CD4-positive, alpha-beta T cell (primary cell): ENCODE data around the gene SPOCK1. TPM values are rescaled to one million over a fixed set of nuclear protein-coding genes. Genes with fewer than 3 reads are reported as not detected.

Experiments used
- ATAC-seq: fragments of 200-7000 bp; cut with Tn5 transposase; one replicate; pipeline ENCODE4 v1.10.0; 2022; ENCODE audit warnings: mild to moderate bottlenecking; ENCODE audit not compliant: poor library complexity
- CTCF ChIA-PET: fragments of 350-600 bp; sonication (Branson Sonifier 250); formaldehyde crosslinking; loops from one replicate; lab custom pipeline; 2021; ENCODE audit warnings: antibody characterized with exemption, inconsistent platforms; lab: Charles Lee
- POLR2A ChIA-PET: fragments of 350-600 bp; sonication (Branson Sonifier 250); formaldehyde crosslinking; loops from one replicate; lab custom pipeline; 2021; ENCODE audit warnings: antibody characterized with exemption, inconsistent platforms; lab: Charles Lee
- DNase-seq, 14 experiments: peaks; one replicate each; pipeline ENCODE4 v3.0.0-alpha.2; 2013 to 2020; ENCODE audit warnings: mixed read lengths in 2 of 14
- H3K27ac ChIP-seq, 2 donors: one replicate each; pipeline versions ENCODE4 v1.5.1 to v1.7.0; 2013; ENCODE audit warnings: low read length in 2 of 2, low read depth in 1 of 2, mild to moderate bottlenecking in 1 of 2
- H3K27me3 ChIP-seq, 2 experiments: 1 replicate in 1 of 2; 2 replicates in 1 of 2; pipeline versions ENCODE4 v1.6.1 to v1.7.0; 2013; ENCODE audit warnings: low read length in 2 of 2, control low read depth in 1 of 2, mild to moderate bottlenecking in 1 of 2, moderate library complexity in 1 of 2; ENCODE audit not compliant: insufficient read depth in 2 of 2, control insufficient read depth in 1 of 2
- H3K36me3 ChIP-seq: one replicate; pipeline ENCODE4 v1.6.1; 2013; ENCODE audit warnings: low read length, control low read depth; ENCODE audit not compliant: insufficient read depth
- H3K4me1 ChIP-seq: one replicate; pipeline ENCODE4 v1.6.1; 2013; ENCODE audit warnings: low read length, control low read depth; ENCODE audit not compliant: insufficient read depth
- H3K4me3 ChIP-seq: one replicate; pipeline ENCODE4 v1.5.1; 2013; ENCODE audit warnings: mild to moderate bottlenecking, low read length, moderate library complexity
- H3K9me3 ChIP-seq, 2 experiments: 1 replicate in 1 of 2; 2 replicates in 1 of 2; pipeline versions ENCODE4 v1.6.1 to v1.7.0; 2013; ENCODE audit warnings: low read length in 2 of 2, mild to moderate bottlenecking in 2 of 2, control low read depth in 1 of 2, moderate library complexity in 1 of 2; ENCODE audit not compliant: control insufficient read depth in 1 of 2, insufficient read depth in 1 of 2
- H3K27ac Mint-ChIP-seq: one replicate; pipeline ENCODE4 v1.8.0; 2020; ENCODE audit warnings: mixed read lengths
- H3K27me3 Mint-ChIP-seq: one replicate; pipeline ENCODE4 v1.8.0; 2021; ENCODE audit warnings: mixed read lengths
- H3K36me3 Mint-ChIP-seq: one replicate; pipeline ENCODE4 v1.8.0; 2021; ENCODE audit warnings: low read depth, mixed read lengths
- H3K4me1 Mint-ChIP-seq: one replicate; pipeline ENCODE4 v1.8.0; 2021; ENCODE audit warnings: low read depth, mixed read lengths
- H3K4me3 Mint-ChIP-seq: one replicate; pipeline ENCODE4 v1.8.0; 2020; ENCODE audit warnings: mild to moderate bottlenecking, mixed read lengths
- H3K9me3 Mint-ChIP-seq: one replicate; pipeline ENCODE4 v1.8.0; 2020; ENCODE audit warnings: mixed read lengths
- CTCF ChIP-seq: fragments of 200-600 bp; IDR thresholded peaks from one replicate; pipeline ENCODE4 v1.8.0; 2022; ENCODE audit warnings: antibody characterized with exemption, mild to moderate bottlenecking
- intact Hi-C, 2 experiments: fragments of 100-400 bp; cut with DNase I in 1 of 2; cut with micrococcal nuclease in 1 of 2; formaldehyde crosslinking; loops; one replicate each; pipeline versions ENCODE4 v1.15.1 to v1.9.0; 2023 to 2025; cut with DNase I, micrococcal nuclease
- total RNA-seq, 174 experiments: library from RNA in 2 of 174; stranded (reverse) in 2 of 174; gene quantifications; one replicate each; pipeline ENCODE4 v1.2.3 and lab custom pipeline; 2021 to 2026

The SPOCK1 gene
- total RNA-seq, 2 experiments from 2014 or later: not detected

- H3K4me3 ChIP-seq: no peak overlapping the region
- no peak for TF ChIP-seq CTCF
- Mint-ChIP-seq H3K36me3 (no peaks in the 10 kb centered on the region), H3K4me3 (no peak overlapping the region), H3K27me3 (no peaks in the 10 kb centered on the region), H3K27ac (no peak overlapping the region), H3K9me3 (no peaks in the 10 kb centered on the region), H3K4me1 (no peaks in the 10 kb centered on the region)
- intact Hi-C loops: no loop called here
- H3K4me1 ChIP-seq: no peaks in the 10 kb centered on the region
- DNase-seq (no peak), ATAC-seq (no peak)
- ChIA-PET CTCF (interaction anchor here (0.6 kb wide), 2 partner anchors 9 to 12 kb away, joined by 3 read pairs; no protein-coding TSS in a partner anchor), POLR2A (no interaction called here)
- no peaks in the 10 kb centered on the region for H3K36me3 ChIP-seq
- no peak overlapping the region for H3K27ac ChIP-seq
- H3K27me3 ChIP-seq: no peaks in the 10 kb centered on the region
- H3K9me3 ChIP-seq: peaks cover 0 to 3% of the 10 kb centered on the region in 2 experiments
Observed at GRCh38 chr5:137088175-137088574, 411.0 kb downstream of the SPOCK1 start.

GRCh38 chr5:137086342-137086741 lies 412.8 kb downstream of the SPOCK1 start:
- Histone ChIP-seq H3K4me3 (no peak overlapping the region), H3K4me1 (no peaks in the 10 kb centered on the region), H3K27me3 (no peaks in the 10 kb centered on the region), H3K27ac (no peak overlapping the region), H3K9me3 (peaks cover 0 to 3% of the 10 kb centered on the region in 2 experiments), H3K36me3 (no peaks in the 10 kb centered on the region)
- no peak overlapping the region for H3K27ac Mint-ChIP-seq
- no peak for TF ChIP-seq CTCF
- H3K4me1 Mint-ChIP-seq: no peaks in the 10 kb centered on the region
- no peak for ATAC-seq
- no peaks in the 10 kb centered on the region for H3K9me3 Mint-ChIP-seq
- ChIA-PET POLR2A (no interaction called here), CTCF (no interaction called here)
- H3K27me3 Mint-ChIP-seq: no peaks in the 10 kb centered on the region
- no peaks in the 10 kb centered on the region for H3K36me3 Mint-ChIP-seq
- H3K4me3 Mint-ChIP-seq: no peak overlapping the region
- DNase-seq: no peak
- intact Hi-C loops: no loop called here

- Histone ChIP-seq H3K27ac (no peak overlapping the region), H3K4me1 (no peaks in the 10 kb centered on the region), H3K9me3 (peaks cover 0 to 3% of the 10 kb centered on the region in 2 experiments), H3K4me3 (no peak overlapping the region), H3K36me3 (no peaks in the 10 kb centered on the region), H3K27me3 (no peaks in the 10 kb centered on the region)
- ATAC-seq (no peak), DNase-seq (no peak)
- H3K27me3 Mint-ChIP-seq: peaks cover 3% of the 10 kb centered on the region
- ChIA-PET CTCF (no interaction called here), POLR2A (no interaction called here)
- TF ChIP-seq CTCF: no peak
- H3K4me3 Mint-ChIP-seq: no peak overlapping the region
- no peaks in the 10 kb centered on the region for H3K36me3 Mint-ChIP-seq
- no peaks in the 10 kb centered on the region for H3K9me3 Mint-ChIP-seq
- H3K27ac Mint-ChIP-seq: no peak overlapping the region
- intact Hi-C loops: no loop called here
- H3K4me1 Mint-ChIP-seq: no peaks in the 10 kb centered on the region
Observed at GRCh38 chr5:137085206-137085605, 413.9 kb downstream of the SPOCK1 start.
